Vagina (tissue), 2 donors: ENCODE measurements around the gene GBP7. TPM values are rescaled to one million over a fixed set of nuclear protein-coding genes. Genes with fewer than 3 reads are reported as not detected.

Experiments
- DNase-seq, 2 donors: peaks; one replicate each; pipeline ENCODE4 v3.0.0-alpha.2; 2017; ENCODE audit errors: extremely low spot score in 2 of 2
- H3K27ac ChIP-seq: fragments of 200-600 bp; sonication (generic); one replicate; pipeline ENCODE4 v1.5.1; 2019
- H3K27me3 ChIP-seq: fragments of 200-600 bp; sonication (generic); one replicate; pipeline ENCODE4 v1.5.1; 2019
- H3K36me3 ChIP-seq, 2 donors: fragments of 200-600 bp; sonication (generic); one replicate each; pipeline ENCODE4 v1.5.1; 2017 to 2019
- H3K4me1 ChIP-seq: fragments of 200-600 bp; sonication (generic); one replicate; pipeline ENCODE4 v1.5.1; 2019
- H3K4me3 ChIP-seq, 2 donors: fragments of 200-600 bp; sonication (generic); 1 replicate in 1 of 2; 2 replicates in 1 of 2; pipeline ENCODE4 v1.5.1; 2016 to 2019
- H3K9me3 ChIP-seq: fragments of 200-600 bp; sonication (generic); one replicate; pipeline ENCODE4 v1.5.1; 2019
- CTCF ChIP-seq, 3 experiments: fragments of 450-650 bp in 2 of 3; fragments of 200-600 bp in 1 of 3; sonication (generic) in 1 of 3; IDR thresholded peaks; one replicate each; pipeline ENCODE4 v1.5.1; 2017 to 2019; ENCODE audit warnings: antibody characterized with exemption in 3 of 3, mild to moderate bottlenecking in 2 of 3, moderate library complexity in 2 of 3
- POLR2A ChIP-seq, 2 donors: fragments of 450-650 bp; IDR thresholded peaks; one replicate each; pipeline ENCODE4 v1.6.1; 2017; ENCODE audit warnings: antibody characterized with exemption in 2 of 2, mild to moderate bottlenecking in 2 of 2, moderate library complexity in 2 of 2
- POLR2AphosphoS5 ChIP-seq, 2 donors: sonication (generic); formaldehyde crosslinking; IDR thresholded peaks; one replicate each; pipeline ENCODE4 v1.9.0; 2017; ENCODE audit warnings: antibody characterized with exemption in 2 of 2, mild to moderate bottlenecking in 2 of 2, low read depth in 1 of 2; ENCODE audit not compliant: insufficient read depth in 1 of 2
- intact Hi-C: fragments of 100-400 bp; cut with DNase I; formaldehyde crosslinking; loops from one replicate; pipeline ENCODE4 v1.15.1; 2023
- total RNA-seq: library from RNA; depleted of rRNA; stranded (reverse); fragments of >200 nt; gene quantifications from one replicate; pipeline ENCODE4 v1.2.3, GENCODE V29; 2016

Gene GBP7
- total RNA-seq, 1 donor from 2014 or later, result not detected

- Histone ChIP-seq H3K9me3 (no peaks in the 10 kb centered on the region), H3K27me3 (no peaks in the 10 kb centered on the region), H3K27ac (no peak overlapping the region), H3K4me3 (no peak overlapping the region), H3K4me1 (no peaks in the 10 kb centered on the region), H3K36me3 (no peaks in the 10 kb centered on the region)
- DNase-seq, result no peak
- no peak for TF ChIP-seq CTCF (IDR thresholded peaks at IDR 0.05)
- TF ChIP-seq POLR2A (IDR thresholded peaks at IDR 0.05), result no peak
- no peak for TF ChIP-seq POLR2AphosphoS5 (IDR thresholded peaks at IDR 0.05; ENCODE audit: insufficient read depth in 1 of 2, low read depth in 1 of 2)
- intact Hi-C loops, result no loop called here
Measured at GRCh38 chr1:89206373-89206772, 30.6 kb upstream of the GBP7 start.

GRCh38 chr1:89203166-89203565, 27.4 kb upstream of the GBP7 start:
- DNase-seq, result no peak
- no peak for TF ChIP-seq CTCF (IDR thresholded peaks at IDR 0.05)
- TF ChIP-seq POLR2AphosphoS5 (IDR thresholded peaks at IDR 0.05; ENCODE audit: insufficient read depth in 1 of 2, low read depth in 1 of 2), result no peak
- no peak for TF ChIP-seq POLR2A (IDR thresholded peaks at IDR 0.05)
- peaks cover 12% of the 10 kb centered on the region for H3K4me1 ChIP-seq

GRCh38 chr1:89201106-89201794, 25.4 kb upstream of the GBP7 start:
- TF ChIP-seq POLR2AphosphoS5 (IDR thresholded peaks at IDR 0.05; ENCODE audit: insufficient read depth in 1 of 2, low read depth in 1 of 2) (no peak), POLR2A (IDR thresholded peaks at IDR 0.05) (no peak), CTCF (IDR thresholded peaks at IDR 0.05) (no peak)
- Histone ChIP-seq H3K9me3 (no peaks in the 10 kb centered on the region), H3K27me3 (no peaks in the 10 kb centered on the region), H3K27ac (no peak overlapping the region), H3K4me3 (no peak overlapping the region), H3K36me3 (no peaks in the 10 kb centered on the region), H3K4me1 (peaks cover 15% of the 10 kb centered on the region)
- no peak for DNase-seq
- intact Hi-C loops, result no loop called here

More at GRCh38 chr1:89203166-89203565, 27.4 kb upstream of the GBP7 start:
- no peak overlapping the region for H3K4me3 ChIP-seq
- H3K27ac ChIP-seq, result no peak overlapping the region
- H3K9me3 ChIP-seq, result no peaks in the 10 kb centered on the region
- intact Hi-C loops, result no loop called here
- no peaks in the 10 kb centered on the region for H3K36me3 ChIP-seq
- H3K27me3 ChIP-seq, result no peaks in the 10 kb centered on the region

GRCh38 chr1:89200663-89201062, 24.9 kb upstream of the GBP7 start:
- no peaks in the 10 kb centered on the region for H3K36me3 ChIP-seq
- no peak for TF ChIP-seq POLR2A (IDR thresholded peaks at IDR 0.05)
- no peak for TF ChIP-seq POLR2AphosphoS5 (IDR thresholded peaks at IDR 0.05; ENCODE audit: insufficient read depth in 1 of 2, low read depth in 1 of 2)
- no peak for TF ChIP-seq CTCF (IDR thresholded peaks at IDR 0.05)
- H3K4me3 ChIP-seq, result no peak overlapping the region
- DNase-seq, result no peak
- H3K4me1 ChIP-seq, result peaks cover 15% of the 10 kb centered on the region
- H3K27me3 ChIP-seq, result no peaks in the 10 kb centered on the region
- no peaks in the 10 kb centered on the region for H3K9me3 ChIP-seq
- intact Hi-C loops, result no loop called here
- H3K27ac ChIP-seq, result no peak overlapping the region

- intact Hi-C loops, result no loop called here
- Histone ChIP-seq H3K27ac (peak overlapping the region; percentile 88), H3K9me3 (no peaks in the 10 kb centered on the region)
Measured at GRCh38 chr1:89199525-89200031, 23.8 kb upstream of the GBP7 start.

More at GRCh38 chr1:89199525-89200031, 23.8 kb upstream of the GBP7 start:
- TF ChIP-seq POLR2AphosphoS5 (IDR thresholded peaks at IDR 0.05; ENCODE audit: insufficient read depth in 1 of 2, low read depth in 1 of 2) (no peak), CTCF (IDR thresholded peaks at IDR 0.05) (no peak), POLR2A (IDR thresholded peaks at IDR 0.05) (no peak)
- Histone ChIP-seq H3K36me3 (no peaks in the 10 kb centered on the region), H3K4me1 (peaks cover 15% of the 10 kb centered on the region), H3K4me3 (peak overlapping the region; percentile 51 to 55), H3K27me3 (no peaks in the 10 kb centered on the region)
- no peak for DNase-seq
